Superior temporal gyrus (tissue), 1 donor: ENCODE results near the gene PRKCA.

Source experiments
- DNase-seq: peaks from one replicate; pipeline ENCODE4 v3.0.0-alpha.2; 2016; ENCODE audit errors: extremely low spot score

PRKCA gene

DNA sequence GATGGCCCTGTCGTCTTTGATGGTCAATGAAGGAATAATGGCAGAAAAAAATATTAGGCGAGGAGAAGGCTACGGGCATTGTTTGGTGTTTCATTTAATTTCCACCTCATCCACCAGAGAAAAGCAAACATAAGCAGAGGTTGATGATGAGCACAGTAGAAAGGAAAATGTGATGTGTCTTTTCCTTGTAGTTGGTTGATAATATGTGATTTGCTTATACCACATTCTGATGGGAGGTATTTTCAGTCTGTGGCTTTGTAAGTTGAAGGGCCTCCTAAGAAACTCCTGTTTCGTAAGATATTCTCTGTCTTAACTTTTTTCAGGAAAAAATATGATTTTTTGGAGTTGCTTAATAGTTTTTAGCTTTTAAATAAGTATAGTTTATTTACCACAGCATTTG, 215.7 kb downstream of the PRKCA start:
- DNase-seq, result no peak

DNA sequence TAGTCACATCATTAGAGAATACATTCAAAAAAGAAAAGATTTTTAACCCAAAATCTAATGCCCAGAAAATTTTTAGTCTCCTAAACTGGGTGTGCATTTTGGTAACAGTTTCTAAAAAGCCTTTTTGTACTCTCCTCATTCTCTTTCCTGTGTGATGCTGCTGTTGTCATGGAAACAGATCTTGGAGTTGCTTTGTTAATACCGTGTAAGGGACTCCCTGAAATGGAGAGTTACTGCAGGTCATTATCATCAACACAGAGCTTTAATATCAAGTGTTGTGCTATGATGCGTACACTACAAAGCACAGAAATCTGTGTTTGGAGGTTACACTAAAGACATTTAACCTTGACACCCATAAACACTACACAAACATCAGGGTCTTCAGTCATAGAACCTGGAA, 216.3 kb downstream of the PRKCA start:
- DNase-seq, result peak; percentile 85

DNA sequence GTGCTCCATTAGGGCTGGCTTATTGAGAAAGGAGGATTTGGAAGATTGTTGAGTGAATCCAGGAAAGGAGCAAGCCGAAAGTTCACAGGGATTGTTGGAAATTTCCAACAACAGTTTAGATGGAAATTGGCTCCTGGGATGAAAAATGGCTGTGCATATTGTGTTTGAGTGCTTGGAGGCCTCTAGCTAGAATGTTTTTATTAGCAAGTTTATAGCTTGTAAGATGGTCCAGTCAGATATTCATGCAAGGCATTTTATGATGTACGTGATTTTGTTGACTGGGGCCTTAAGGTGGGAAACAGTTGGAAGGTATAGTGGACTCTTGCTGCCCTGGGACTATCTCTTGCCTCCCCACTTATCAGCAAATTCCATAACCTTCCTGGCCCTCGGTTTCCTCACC, 216.7 kb downstream of the PRKCA start:
- no peak for DNase-seq

- DNase-seq, result no peak
These were observed 218.6 kb downstream of the PRKCA start for GRCh38 chr17:66520999-66521398.

DNA sequence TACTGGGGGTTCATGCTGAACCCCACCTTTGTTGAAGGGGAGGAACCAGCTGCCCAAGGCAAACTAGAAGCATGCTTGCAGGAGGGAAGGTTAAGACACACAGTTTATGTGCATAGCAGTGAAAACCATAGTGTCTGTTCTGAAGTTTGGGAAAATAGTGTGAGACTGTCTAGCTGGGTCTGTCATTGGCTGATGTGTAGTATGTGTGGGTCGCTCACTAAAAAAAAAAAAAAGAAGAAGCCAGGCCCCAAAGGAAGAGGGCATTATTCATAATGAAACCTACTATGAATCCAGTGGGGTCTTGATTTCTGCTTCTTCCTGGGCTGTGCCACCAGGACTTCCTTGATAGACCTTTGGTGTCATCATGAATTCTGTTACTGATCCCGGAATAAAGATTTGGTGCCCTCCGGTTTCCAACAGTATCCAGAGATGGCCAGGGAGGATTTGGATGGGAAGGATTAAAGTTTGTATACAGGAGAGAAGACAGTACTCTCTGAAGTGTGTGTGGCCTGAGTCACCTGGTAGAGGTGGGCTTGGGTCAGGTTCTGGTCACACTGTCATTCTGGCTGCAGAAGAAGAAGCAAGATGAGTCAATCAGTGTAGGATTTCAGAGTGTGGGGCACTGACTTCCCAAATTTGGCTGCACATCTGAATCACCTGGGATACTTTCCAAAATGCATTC, 220.3 kb downstream of the PRKCA start:
- DNase-seq, result no peak

DNA sequence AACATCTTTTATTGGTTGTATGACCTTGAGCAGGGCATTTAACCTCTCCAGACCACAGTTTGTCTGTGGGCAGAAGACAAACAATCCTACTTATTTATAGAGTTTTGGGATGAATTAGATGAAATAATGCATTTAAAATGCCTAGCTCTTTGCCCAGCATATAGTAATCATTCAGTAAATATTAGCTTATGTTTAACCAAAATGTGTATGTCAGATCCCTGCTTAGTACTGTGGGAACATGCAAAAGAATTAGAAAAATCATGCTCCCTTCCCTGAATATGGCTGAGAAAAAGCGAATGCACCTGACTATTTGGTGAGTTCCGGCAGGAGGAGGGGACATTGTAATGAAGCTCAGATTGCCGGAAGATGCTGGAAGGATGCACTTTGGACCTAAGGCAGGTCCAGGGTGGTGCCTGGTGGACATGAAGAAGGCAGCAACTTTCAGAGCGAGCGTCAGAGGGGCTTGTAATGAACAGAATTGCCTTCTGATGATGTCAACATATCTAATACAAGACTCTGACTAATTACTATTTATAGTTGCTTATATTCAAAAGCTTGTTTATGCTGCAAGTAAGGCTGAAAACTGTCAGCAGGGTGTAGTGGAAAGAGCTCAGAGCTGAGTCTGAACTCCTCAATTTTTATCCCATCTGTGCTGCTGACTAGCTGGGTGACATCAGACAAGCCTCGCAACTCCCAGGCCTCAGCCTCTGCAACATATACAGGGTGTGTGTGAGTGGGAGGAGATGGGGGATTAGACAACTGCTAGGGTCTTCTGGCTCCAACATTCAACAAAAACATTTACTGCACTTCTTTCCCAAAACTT, 221.2 kb downstream of the PRKCA start:
- peak; percentile 69 for DNase-seq

DNA sequence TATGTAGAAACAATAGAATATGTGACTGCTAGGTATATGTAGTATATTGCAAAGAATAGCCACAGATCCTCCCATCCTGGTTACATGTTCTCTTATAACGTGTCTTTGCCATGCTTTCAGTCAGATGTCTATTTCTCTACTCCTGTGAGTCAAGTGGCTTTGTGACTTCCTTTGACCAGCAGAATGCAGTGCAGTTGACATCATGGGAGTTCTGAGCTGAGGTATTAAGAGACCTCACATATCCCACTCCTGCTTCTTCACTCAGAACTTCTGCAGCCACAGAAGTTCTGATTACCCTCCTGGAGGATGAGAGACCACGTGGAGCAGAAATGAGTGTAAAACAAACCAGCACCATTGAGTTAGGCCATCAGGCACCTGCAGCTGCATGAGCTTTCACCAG, 222.5 kb downstream of the PRKCA start:
- DNase-seq, result no peak

- DNase-seq, result no peak
These were observed 222.9 kb downstream of the PRKCA start for GRCh38 chr17:66525338-66525737.

GRCh38 chr17:66526827-66527226, 224.4 kb downstream of the PRKCA start:
- peak; percentile 64 for DNase-seq

GRCh38 chr17:66527335-66527734, 224.9 kb downstream of the PRKCA start:
- peak; percentile 93 for DNase-seq

DNA sequence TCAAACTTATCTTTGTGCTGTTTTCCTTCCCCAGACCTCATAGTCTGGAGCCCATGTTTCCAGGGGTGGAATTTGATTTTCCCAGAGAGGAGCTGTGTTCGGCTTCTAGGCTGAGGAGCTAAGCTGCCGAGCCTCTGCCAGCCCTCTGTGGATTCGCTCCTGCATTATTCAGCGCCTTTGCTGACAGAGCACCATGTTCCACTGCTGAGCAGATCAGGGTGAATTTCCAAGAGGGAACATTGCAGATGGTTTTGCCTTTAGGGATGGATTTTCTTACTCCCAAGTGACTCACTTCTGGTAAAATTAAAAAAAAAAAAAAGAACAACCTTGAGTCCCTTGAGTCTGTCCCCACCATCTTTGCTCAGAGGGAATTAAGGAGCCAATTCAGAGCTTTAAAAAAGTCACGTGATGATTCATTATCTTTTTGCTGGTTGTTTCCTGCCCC, 229.5 kb downstream of the PRKCA start:
- DNase-seq, result peak; percentile 60

- DNase-seq, result no peak
These were observed 231.2 kb downstream of the PRKCA start for GRCh38 chr17:66533572-66533971.

GRCh38 chr17:66533986-66534385, 231.6 kb downstream of the PRKCA start:
- DNase-seq, result no peak

GRCh38 chr17:66535611-66536010, 233.2 kb downstream of the PRKCA start:
- DNase-seq, result no peak

DNA sequence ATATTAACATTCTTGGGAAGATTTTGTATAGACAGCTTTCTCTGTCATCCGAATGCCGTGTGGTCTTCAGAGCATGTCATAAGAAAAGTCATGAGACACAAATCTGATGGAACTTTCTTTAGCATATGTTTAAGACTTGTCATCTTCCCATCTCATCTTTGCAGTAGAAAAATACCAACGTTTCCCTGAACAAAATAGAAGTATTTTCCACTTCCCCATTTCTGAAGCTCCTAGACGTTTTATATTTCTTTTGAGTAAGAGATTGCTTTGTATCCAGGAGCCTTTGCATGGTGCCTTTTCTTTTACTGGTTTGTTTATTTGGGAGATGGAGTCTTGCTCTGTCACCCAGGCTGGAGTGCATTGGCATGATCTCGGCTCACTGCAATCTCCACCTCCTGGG, 235.1 kb downstream of the PRKCA start:
- DNase-seq, result no peak

GRCh38 chr17:66538776-66539175, 236.4 kb downstream of the PRKCA start:
- DNase-seq, result no peak

DNA sequence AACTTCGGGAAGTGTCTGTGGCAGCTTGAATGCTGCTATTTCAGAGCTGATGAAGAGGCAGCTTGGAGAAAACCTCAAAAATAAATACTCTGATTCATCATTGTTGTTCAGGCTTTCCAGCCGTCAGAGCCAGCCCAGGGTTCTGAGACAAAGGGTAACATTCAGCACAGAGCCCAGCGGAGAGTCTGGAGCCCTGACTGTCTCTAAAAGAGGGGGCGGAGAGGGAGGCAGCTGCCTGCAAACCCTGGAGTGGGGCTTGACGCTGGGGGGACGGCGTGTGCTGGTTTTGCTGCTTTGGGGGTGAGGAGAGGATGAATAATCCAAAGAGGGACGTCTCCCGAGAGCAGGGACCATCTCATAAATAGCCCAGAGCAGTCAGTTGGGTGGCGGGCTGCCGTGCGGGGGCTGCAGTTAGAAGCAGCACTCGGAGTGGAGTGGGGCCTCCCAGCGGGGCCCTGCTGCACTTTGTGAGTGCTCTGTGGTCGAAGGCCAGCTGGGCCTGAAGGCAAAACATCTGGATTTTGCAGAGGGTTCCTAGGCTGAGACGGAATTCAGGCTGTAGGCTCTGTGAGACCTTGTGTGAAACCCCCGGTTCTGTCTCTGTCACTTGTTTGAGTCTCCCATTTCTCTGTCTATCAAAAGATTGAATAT, 237.8 kb downstream of the PRKCA start:
- DNase-seq, result peak; percentile 97

DNA sequence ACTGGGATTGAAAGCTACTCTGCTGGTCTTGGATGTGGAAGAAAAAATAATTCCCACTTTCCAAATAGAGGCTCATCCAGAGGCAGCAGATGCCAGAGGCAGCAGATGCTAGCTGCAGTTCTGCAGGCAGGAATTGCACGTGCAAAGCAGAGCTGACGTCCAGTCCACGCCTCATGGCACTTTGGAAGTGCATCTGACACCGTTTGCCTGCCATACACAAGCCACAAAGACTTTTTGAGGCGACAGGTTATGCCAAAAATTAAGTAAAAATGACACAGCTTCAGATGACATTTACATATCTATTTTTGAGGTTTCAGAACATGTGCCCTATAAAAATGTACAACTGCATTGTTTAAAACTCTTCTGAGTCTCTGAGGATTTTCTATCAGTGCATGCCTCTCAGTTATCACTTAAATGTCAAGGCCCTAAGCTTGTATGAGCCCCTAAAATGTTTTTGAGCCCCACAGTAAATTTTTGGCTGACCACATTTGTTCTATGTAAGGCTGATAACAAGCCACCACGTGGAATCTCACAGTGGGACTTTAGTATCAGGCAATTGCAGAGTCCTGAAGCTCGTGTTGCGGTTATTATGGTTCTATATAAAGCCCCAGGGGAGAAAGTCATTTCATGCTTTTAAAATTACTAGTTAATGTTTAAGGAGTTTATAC, 239.2 kb downstream of the PRKCA start:
- DNase-seq, result peak; percentile 65

- no peak for DNase-seq
These were observed 239.9 kb downstream of the PRKCA start for GRCh38 chr17:66542129-66542966.

DNA sequence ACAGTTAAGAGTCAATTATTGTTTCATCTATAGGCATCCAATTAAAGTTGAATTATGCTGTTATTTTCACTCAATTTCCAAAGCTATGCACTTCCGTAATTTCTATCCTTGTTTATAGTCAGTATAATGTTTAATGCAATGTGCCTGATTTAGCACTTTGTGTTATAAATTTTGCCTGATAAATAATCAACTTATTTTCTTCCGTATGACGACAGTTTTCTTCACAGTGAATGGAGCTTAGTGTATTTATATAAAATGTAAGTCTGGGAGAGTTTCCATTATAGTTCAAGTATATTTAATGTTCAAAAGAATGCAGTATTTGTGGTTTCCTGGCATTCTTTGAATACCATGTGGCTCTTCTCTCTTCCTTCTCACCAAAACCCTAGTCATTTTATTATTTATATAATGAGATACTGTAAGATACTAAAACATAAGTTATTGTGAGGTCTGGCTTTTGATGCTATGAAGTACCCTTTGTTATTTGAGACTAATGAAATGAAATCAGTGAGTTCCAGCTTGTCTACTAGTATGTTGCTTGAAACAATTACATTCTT, 240.6 kb downstream of the PRKCA start:
- no peak for DNase-seq

- DNase-seq, result no peak
These were observed 241.1 kb downstream of the PRKCA start for GRCh38 chr17:66543526-66543925.
